GM19452 (cell line): ENCODE measurements around the gene HES4.
"Not testable (repeated sequence)": the region's sequence is repeated elsewhere in the genome, so short reads cannot be mapped to it uniquely, and the experiment has no call there.

Experiments
- ATAC-seq: cut with Tn5 transposase; IDR thresholded peaks from one replicate; pipeline ENCODE4 v1.9.1; 2021; ENCODE audit not compliant: unreplicated experiment

HES4 gene

GRCh38 chr1:1033731-1034438 lies 34.0 kb upstream of the HES4 start:
- ATAC-seq = no peak

- ATAC-seq = peak; percentile 77
These were observed 33.2 kb upstream of the HES4 start for GRCh38 chr1:1033009-1033587.

DNA sequence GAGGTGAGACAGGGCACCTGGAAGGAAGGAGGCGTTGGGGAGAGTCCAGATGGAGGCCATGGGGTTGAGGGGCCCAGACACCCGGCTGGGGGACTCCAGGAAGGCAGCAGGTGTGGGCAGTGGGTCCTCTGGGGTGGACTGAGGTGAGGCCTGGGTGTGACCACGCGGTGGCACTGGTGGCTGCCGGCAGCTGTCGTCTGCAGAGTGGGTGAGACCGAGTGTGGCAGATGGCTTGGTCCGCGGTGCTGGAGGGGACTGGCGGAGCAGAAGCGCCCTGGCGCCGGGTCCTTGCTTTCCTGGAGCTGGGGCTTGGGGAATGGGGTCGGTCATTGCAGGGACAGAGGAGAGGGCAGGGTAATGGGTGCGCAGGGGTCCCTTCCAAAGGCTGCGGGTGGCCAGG lies 32.5 kb upstream of the HES4 start:
- no peak for ATAC-seq

GRCh38 chr1:1031659-1032235 lies 31.9 kb upstream of the HES4 start:
- ATAC-seq = no peak

DNA sequence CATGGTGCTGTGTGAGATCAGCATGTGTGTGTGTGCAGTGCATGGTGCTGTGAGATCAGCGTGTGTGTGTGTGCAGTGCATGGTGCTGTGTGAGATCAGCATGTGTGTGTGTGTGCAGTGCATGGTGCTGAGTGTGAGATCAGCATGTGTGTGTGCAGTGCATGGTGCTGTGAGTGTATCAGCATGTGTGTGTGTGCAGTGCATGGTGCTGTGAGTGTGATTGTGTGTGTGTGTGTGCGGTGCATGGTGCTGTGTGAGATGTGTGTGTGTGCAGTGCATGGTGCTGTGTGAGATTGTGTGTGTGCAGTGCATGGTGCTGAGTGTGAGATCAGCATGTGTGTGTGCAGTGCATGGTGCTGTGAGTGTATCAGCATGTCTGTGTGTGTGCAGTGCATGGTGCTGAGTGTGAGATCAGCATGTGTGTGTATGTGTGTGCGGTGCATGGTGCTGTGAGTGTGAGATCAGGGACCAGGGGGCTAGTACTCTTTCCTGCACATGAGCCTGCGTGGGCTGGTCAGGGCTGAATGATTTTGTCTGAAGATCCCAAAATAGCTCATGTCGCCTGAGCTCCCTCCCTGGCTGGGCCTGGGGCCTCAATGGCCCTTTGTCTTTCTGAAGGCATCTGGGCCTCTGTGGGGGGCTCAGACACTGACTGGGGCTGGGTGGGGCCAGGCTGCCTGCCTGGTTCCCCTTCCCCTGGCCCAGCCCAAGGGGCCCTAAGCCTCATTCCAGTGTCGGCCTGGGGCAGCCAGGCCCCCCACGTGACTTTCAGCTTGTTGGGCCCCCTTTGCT lies 31.2 kb upstream of the HES4 start:
- not testable (repeated sequence) for ATAC-seq

DNA sequence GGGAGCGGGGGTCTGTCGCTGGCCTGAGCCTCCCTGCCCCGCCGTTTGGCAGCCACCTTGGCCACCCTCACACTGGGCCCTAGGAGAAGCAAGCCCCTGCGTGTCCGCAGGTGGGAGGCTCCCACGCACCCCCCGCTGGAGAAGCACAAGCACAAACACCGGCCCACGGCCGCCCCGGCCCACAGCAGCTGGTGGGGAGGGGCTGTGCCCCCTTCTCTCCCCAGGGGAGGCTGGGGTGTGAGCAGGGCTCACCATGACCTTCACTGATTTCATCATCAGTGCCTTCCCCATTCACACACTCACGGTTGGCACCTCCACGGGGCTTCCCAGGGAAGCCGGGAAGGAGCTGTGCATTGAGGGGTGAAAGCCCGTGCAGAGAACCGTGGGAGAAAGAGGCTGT lies 27.9 kb upstream of the HES4 start:
- no peak for ATAC-seq

GRCh38 chr1:1026599-1027413 lies 26.9 kb upstream of the HES4 start:
- ATAC-seq = no peak

- ATAC-seq = no peak
These were observed 25.8 kb upstream of the HES4 start for GRCh38 chr1:1025730-1026129.

- ATAC-seq = no peak
These were observed 25.1 kb upstream of the HES4 start for GRCh38 chr1:1024771-1025699.

- no peak for ATAC-seq
These were observed 24.4 kb upstream of the HES4 start for GRCh38 chr1:1024149-1024770.

DNA sequence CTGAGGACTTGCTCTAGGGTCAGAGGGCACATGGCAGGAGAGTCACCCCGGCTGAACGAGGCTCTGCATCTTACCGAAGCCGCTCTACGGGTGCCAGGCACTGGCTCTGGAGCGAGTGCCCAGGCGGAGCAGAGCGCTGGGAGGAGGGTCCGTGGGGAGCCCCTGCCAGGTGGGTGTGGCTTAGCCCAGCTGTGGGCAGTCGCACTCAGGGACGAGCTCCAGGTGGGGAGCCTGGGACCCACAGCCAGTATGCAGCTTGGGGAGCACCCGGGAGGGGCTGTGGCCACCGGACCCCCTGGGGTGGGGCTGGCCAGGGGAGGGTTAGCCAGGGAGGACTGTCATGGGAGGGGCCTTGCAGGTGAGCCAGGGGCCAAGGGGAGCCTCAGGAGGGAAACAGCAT lies 23.8 kb upstream of the HES4 start:
- no peak for ATAC-seq

DNA sequence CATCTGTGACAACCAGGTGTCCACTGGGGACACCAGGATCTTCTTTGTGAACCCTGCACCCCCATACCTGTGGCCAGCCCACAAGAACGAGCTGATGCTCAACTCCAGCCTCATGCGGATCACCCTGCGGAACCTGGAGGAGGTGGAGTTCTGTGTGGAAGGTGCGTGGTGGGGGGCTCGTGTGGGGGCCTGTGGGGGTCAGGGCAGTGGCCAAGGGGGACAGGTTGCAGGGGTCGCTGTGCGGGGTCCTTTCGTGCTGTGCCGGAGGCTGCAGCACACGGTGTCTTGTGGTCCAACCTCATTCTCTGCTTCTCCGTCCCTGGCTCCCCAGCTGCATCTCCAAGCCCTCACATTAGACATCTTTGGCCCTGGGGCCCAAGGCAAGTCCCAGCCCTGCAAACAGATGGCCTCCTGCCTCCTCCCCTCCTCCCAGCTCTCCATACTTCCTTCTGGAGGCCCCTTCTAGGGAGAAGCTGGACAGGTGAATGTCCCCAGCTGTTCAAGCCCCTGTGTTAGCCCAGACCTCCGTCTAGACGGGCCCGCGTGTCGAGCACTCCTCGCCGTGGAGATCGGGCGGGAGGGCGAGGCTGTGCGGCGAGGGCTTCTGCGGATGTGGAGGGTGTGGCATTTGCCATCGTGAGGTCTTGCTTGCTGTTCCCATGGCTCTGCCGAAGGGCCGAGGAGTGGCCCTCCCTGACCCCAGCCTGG lies 22.6 kb upstream of the HES4 start:
- ATAC-seq = no peak

- no peak for ATAC-seq
These were observed 22.0 kb upstream of the HES4 start for GRCh38 chr1:1021920-1022259.

DNA sequence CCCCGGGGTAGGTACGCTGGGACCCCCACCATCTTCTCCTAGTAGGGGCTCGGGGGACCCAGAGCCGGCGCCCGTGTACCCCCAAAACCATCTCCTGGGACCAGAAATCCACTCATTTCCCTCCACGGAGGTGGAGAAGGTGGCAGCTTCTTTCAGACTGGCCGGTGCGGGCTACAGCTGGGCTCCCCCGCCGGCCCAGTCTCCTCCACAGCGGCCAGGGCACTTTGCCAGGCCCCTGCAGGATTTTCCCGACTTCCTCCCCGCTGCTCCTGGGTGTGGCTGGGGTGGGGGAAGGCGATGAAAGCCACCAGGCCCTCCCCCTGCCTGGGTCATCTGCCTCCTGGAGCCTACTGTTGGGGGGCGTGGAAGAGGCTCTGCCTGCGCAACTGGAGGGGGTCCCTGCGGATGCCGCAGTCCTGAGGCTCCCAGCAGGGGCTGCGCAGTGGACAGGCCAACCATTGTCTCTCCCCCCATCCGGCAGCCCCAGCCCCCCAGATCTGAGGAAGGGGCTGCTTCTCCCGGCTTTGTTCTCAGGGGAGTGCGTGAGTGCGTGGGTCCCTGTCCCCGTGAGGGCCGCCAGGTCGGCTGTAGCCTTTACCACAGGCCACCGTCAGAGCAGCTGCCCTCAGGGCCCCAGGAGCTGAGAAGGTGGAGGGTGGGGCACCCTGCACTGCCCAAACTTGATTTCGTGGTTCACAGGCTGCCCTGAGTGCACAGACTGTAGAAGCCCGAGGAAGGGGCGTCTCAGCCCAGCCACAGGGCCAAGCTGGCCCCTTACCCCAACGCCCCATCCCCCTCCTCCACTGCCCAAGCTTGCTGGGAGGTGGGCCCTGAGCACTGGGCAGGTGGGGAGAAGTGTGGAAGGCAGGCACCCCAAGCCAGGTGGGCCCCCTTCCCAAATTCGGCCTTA lies 21.4 kb upstream of the HES4 start:
- ATAC-seq = no peak

- peak; percentile 13 for ATAC-seq
These were observed 20.6 kb upstream of the HES4 start for GRCh38 chr1:1020415-1021009.

GRCh38 chr1:1020000-1020404 lies 20.1 kb upstream of the HES4 start, which contains the start of gene AGRN:
AGRN (plus strand) TSS chr1:1020120; CDS start chr1:1020173, 53 bp downstream.
- peak; percentile 23 for ATAC-seq
